Right ventricle myocardium superior (tissue), 1 donor: ENCODE data around the gene ALDH1A3. TPM values are rescaled to one million over a fixed set of nuclear protein-coding genes. Genes with fewer than 3 reads are reported as not detected.

Source experiments
- ATAC-seq: fragments of 200-7000 bp; cut with Tn5 transposase; one replicate; pipeline ENCODE4 v1.9.1; 2020; ENCODE audit warnings: mild to moderate bottlenecking; ENCODE audit not compliant: poor library complexity
- DNase-seq: peaks from one replicate; pipeline ENCODE4 v3.0.0-alpha.2; 2020
- intact Hi-C: fragments of 100-400 bp; cut with DNase I; formaldehyde crosslinking; loops from one replicate; pipeline ENCODE4 v1.11.2; 2022
- total RNA-seq: library from RNA; stranded (reverse); fragmentation: NEBNext Ultra II Directional; extraction: Animal tissue kit (Norgen Biotek cat#: 25700); gene quantifications from one replicate; pipeline ENCODE4 v1.2.1, GENCODE V29; 2021
- donor health status: DM: no; HTN: yes; CAD: no; lungs with severe emphysema.

The ALDH1A3 gene
- total RNA-seq, 1 donor from 2014 or later = 2.9 TPM

- intact Hi-C loops = loop anchor here (10.0 kb wide), 1 partner anchor 57 kb away; no protein-coding TSS in a partner anchor
- no peak for DNase-seq
- ATAC-seq = no peak
These were observed 1.5 kb upstream of the ALDH1A3 start for GRCh38 chr15:100878130-100878529.

- DNase-seq (no peak), ATAC-seq (no peak)
- intact Hi-C loops = loop anchor here (10.0 kb wide), 1 partner anchor 56 kb away; no protein-coding TSS in a partner anchor
These were observed 983 bp upstream of the ALDH1A3 start for GRCh38 chr15:100878648-100879047.

GRCh38 chr15:100879061-100879463 lies 569 bp upstream of the ALDH1A3 start:
- ATAC-seq (no peak), DNase-seq (no peak)
- intact Hi-C loops = loop anchor here (10.0 kb wide), 1 partner anchor 56 kb away; no protein-coding TSS in a partner anchor

GRCh38 chr15:100880139-100880896 lies 687 bp downstream of the ALDH1A3 start:
- intact Hi-C loops = no loop called here
- DNase-seq (no peak), ATAC-seq (no peak)

DNA sequence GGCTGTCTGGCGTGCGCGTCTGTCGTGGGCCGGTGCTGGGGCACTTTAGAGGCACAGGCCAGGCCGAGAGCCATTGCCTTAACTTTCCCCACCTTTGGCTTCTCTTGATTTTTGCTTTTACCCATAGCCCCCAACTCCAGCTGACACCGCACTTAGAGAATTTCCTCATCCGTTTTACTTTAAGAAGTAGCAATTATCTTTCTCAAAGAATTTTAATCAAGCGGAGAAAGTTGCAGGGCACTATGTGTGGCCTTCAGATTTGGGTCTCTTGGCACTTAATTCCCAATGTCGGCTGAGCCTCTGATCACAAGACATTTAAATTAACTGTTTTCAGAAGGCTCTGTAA lies 1.2 kb downstream of the ALDH1A3 start:
- intact Hi-C loops = no loop called here
- ATAC-seq (no peak), DNase-seq (no peak)

DNA sequence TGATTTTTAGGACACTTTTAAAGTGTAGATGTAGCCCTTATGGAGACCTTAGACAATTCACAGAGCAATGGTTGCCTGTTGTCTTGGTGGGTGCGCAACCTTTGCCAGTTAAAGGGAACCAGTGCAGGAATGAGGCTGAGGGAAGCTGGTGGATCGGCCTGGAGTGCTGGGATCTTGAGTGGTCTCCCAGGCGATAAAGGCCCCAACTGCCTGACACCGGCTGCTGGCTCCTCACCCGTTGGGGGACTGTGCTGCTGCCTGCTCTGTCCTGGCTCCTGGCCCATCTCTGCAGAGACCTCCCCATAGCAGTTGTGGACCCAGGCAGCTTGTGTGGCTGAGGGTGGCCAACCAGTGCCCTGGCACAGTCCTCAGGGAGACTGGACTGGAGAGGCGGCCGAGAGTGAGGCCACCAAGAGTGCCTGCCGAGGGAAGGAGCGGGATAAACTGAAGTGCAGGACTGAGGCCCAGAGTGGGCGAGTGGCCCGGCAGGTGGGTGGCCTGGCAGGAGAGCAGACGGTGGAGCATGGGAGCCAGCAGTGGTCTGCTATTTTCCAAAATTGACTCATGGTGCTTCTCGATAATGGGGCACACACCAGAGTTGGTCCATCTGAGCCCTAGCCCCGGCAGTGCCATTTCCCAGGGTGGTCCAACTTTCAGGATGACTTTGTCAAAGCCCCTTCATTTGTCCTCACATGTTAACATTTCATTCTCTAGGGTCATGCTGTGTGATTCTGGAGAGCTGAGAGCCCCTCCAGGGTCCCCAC lies 2.1 kb downstream of the ALDH1A3 start:
- no peak for DNase-seq
- intact Hi-C loops = no loop called here
- no peak for ATAC-seq

GRCh38 chr15:100885116-100885515 lies 5.5 kb downstream of the ALDH1A3 start:
- ATAC-seq (no peak), DNase-seq (no peak)
- intact Hi-C loops = no loop called here

- no peak for DNase-seq
- no peak for ATAC-seq
- intact Hi-C loops = no loop called here
These were observed 6.2 kb downstream of the ALDH1A3 start for GRCh38 chr15:100885811-100886210.

DNA sequence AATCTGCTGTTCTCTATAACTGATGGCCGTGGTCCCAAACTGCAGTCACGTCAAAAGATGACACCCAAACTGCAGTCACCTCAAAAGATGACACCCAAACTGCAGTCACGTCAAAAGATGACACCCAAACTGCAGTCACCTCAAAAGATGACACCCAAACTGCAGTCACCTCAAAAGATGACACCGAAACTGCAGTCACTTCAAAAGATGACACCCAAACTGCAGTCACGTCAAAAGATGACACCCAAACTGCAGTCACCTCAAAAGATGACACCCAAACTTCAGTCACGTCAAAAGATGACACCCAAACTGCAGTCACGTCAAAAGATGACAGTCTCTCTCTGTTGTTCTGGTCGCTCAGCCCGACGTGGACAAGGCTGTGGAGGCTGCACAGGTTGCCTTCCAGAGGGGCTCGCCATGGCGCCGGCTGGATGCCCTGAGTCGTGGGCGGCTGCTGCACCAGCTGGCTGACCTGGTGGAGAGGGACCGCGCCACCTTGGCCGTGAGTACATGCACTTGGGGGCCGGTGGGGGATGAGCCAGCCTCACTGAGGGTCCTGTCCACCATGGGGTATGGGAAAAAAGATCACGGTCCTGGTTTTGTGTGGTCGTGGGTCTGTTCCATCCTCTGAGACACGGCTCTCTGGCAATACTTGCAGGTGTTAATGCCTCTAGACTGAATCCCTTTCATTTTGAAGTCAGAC lies 7.7 kb downstream of the ALDH1A3 start:
- no peak for DNase-seq
- no peak for ATAC-seq
- intact Hi-C loops = no loop called here

GRCh38 chr15:100889385-100890050 lies 9.9 kb downstream of the ALDH1A3 start:
- peak; percentile 73 for DNase-seq
- intact Hi-C loops = no loop called here
- peak; percentile 71 for ATAC-seq

GRCh38 chr15:100890051-100890720 lies 10.6 kb downstream of the ALDH1A3 start:
- ATAC-seq = no peak
- intact Hi-C loops = no loop called here
- DNase-seq = no peak

- no peak for DNase-seq
- intact Hi-C loops = no loop called here
- no peak for ATAC-seq
These were observed 11.2 kb downstream of the ALDH1A3 start for GRCh38 chr15:100890850-100891249.

GRCh38 chr15:100891307-100892012 lies 11.8 kb downstream of the ALDH1A3 start:
- intact Hi-C loops = no loop called here
- ATAC-seq (no peak), DNase-seq (no peak)

- DNase-seq = no peak
- intact Hi-C loops = no loop called here
- ATAC-seq = no peak
These were observed 12.4 kb downstream of the ALDH1A3 start for GRCh38 chr15:100892013-100892355.

DNA sequence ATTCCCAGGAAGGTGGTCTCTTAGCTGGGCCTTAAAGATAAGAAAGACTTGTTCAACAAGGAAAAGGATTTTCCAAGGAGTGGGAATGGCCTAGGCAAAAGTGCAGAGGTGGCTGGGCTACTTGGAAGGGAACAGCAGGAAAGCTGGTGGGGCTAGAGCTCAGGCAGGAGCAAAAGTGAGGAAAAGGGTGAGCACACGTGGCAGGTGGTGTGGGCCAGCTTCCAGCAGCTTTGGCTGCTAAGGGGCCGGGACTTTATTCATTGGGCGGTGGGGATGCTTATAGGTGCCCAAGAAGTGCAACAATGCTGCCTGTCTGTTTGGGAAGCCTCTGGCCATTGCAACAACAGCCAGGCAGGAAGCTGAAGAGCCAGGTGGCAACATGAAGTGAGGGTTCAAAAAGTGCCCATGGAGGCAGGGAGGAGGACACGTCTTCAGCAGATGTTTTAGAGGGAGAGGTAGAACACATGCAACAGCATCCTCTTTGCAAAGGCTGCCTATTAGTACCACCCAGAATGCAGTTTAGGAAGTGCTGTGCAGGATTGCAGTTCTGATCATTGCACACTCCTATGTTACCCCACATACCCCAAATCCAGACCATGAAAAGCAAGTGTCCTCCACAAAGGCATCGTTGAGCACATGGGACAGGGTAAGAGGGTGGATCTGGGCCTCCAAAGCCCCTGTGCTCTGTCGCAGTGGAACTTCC lies 13.8 kb downstream of the ALDH1A3 start:
- ATAC-seq (no peak), DNase-seq (no peak)
- intact Hi-C loops = no loop called here

DNA sequence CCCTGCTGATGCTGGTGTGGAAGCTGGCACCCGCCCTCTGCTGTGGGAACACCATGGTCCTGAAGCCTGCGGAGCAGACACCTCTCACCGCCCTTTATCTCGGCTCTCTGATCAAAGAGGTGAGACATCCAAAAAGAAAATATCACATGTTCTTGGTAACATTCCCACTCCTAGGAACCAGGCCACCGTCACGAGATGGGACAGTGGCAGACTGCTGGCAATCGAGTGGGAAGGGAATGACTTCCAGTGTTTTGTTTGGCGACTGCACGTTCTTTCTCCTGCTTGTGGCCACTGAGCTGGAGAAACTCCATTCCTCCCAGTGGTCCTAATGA lies 14.3 kb downstream of the ALDH1A3 start:
- DNase-seq (no peak), ATAC-seq (peak; percentile 61)
- intact Hi-C loops = no loop called here

DNA sequence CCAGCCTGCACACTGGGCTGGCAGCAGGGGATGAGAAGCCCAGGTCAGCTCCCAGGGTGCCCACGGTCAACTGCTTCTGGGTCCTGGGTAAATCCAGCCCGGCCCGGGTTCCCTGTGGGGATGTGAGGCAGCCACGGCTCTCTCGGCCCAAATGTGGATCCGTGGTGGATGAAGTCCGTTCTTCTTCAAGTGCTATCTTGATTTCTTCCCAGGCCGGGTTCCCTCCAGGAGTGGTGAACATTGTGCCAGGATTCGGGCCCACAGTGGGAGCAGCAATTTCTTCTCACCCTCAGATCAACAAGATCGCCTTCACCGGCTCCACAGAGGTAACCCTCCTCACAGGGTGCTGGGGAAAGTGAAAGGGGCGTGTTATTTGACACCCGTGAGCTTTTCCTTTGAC lies 16.1 kb downstream of the ALDH1A3 start:
- DNase-seq = no peak
- no peak for ATAC-seq
- intact Hi-C loops = no loop called here
